H9 (cell line): ENCODE data around the gene PPFIA4. TPM values are rescaled to one million over a fixed set of nuclear protein-coding genes. Genes with fewer than 3 reads are reported as not detected.

Experiments
- DNase-seq: peaks from one replicate; pipeline ENCODE4 v3.0.0-alpha.2; 2017
- H2AFZ ChIP-seq: one replicate; pipeline ENCODE4 v1.6.1; 2013; ENCODE audit warnings: mild to moderate bottlenecking, low read length, control low read depth, moderate library complexity
- H2AK5ac ChIP-seq: 2 replicates; pipeline ENCODE4 v1.6.1; 2013; ENCODE audit warnings: low read length, control low read depth, mixed read lengths; ENCODE audit not compliant: insufficient read length
- H2BK120ac ChIP-seq: one replicate; pipeline ENCODE4 v1.6.1; 2013; ENCODE audit warnings: low read depth, mild to moderate bottlenecking, low read length, control low read depth, inconsistent platforms; ENCODE audit not compliant: poor library complexity, severe bottlenecking
- H2BK12ac ChIP-seq: 2 replicates; pipeline ENCODE4 v1.6.1; 2013; ENCODE audit warnings: low read length, control low read depth, mixed read lengths, low read depth; ENCODE audit not compliant: insufficient read length
- H2BK15ac ChIP-seq: 2 replicates; pipeline ENCODE4 v1.6.1; 2013; ENCODE audit warnings: low read depth, low read length, control low read depth
- H2BK20ac ChIP-seq: one replicate; pipeline ENCODE4 v1.6.1; 2013; ENCODE audit warnings: low read depth, mild to moderate bottlenecking, low read length, control low read depth, inconsistent platforms; ENCODE audit not compliant: poor library complexity, severe bottlenecking
- H2BK5ac ChIP-seq: 2 replicates; pipeline ENCODE4 v1.6.1; 2013; ENCODE audit warnings: low read length, control low read depth, mixed read lengths; ENCODE audit not compliant: insufficient read length
- H3K14ac ChIP-seq: 2 replicates; pipeline ENCODE4 v1.6.1; 2013; ENCODE audit warnings: low read length, control low read depth; ENCODE audit not compliant: insufficient read depth
- H3K18ac ChIP-seq: 2 replicates; pipeline ENCODE4 v1.6.1; 2013; ENCODE audit warnings: low read depth, mild to moderate bottlenecking, mixed read lengths, low read length, control low read depth; ENCODE audit not compliant: insufficient read length
- H3K23ac ChIP-seq: 2 replicates; pipeline ENCODE4 v1.6.1; 2013; ENCODE audit warnings: low read length, control low read depth, mixed read lengths, low read depth; ENCODE audit not compliant: insufficient read length
- H3K23me2 ChIP-seq: 2 replicates; pipeline ENCODE4 v1.6.1; 2013; ENCODE audit warnings: low read depth, mild to moderate bottlenecking, mixed read lengths, low read length, control low read depth; ENCODE audit not compliant: insufficient read length, poor library complexity, severe bottlenecking
- H3K27ac ChIP-seq: 2 replicates; pipeline ENCODE4 v1.5.1; 2013; ENCODE audit warnings: low read length, control low read depth, mixed read lengths, low read depth; ENCODE audit not compliant: insufficient read length
- H3K27me3 ChIP-seq: 2 replicates; pipeline ENCODE4 v1.6.1; 2013; ENCODE audit warnings: low read length, control low read depth, inconsistent platforms; ENCODE audit not compliant: insufficient read depth
- H3K4ac ChIP-seq: 2 replicates; pipeline ENCODE4 v1.6.1; 2013; ENCODE audit warnings: low read depth, mild to moderate bottlenecking, control low read depth, inconsistent platforms, low read length, moderate library complexity
- H3K4me1 ChIP-seq: 2 replicates; pipeline ENCODE4 v1.6.1; 2013; ENCODE audit warnings: low read length, control low read depth, inconsistent platforms; ENCODE audit not compliant: insufficient read depth
- H3K4me2 ChIP-seq: 2 replicates; pipeline ENCODE4 v1.6.1; 2013; ENCODE audit warnings: low read length, control low read depth, mixed read lengths; ENCODE audit not compliant: insufficient read length, insufficient read depth
- H3K56ac ChIP-seq: 2 replicates; pipeline ENCODE4 v1.6.1; 2013; ENCODE audit warnings: low read depth, mild to moderate bottlenecking, mixed read lengths, low read length, control low read depth; ENCODE audit not compliant: insufficient read length
- H3K79me1 ChIP-seq: 2 replicates; pipeline ENCODE4 v1.6.1; 2013; ENCODE audit warnings: low read depth, mild to moderate bottlenecking, moderate library complexity, low read length, control low read depth, inconsistent platforms; ENCODE audit not compliant: insufficient read depth, poor library complexity, severe bottlenecking
- H3K79me2 ChIP-seq: 2 replicates; pipeline ENCODE4 v1.6.1; 2013; ENCODE audit warnings: low read length, control low read depth, inconsistent platforms; ENCODE audit not compliant: insufficient read depth
- H3K9ac ChIP-seq: 2 replicates; pipeline ENCODE4 v1.6.1; 2013; ENCODE audit warnings: low read length, control low read depth, mixed read lengths; ENCODE audit not compliant: insufficient read length; ENCODE audit errors: extremely low read depth
- H3K9me3 ChIP-seq: one replicate; pipeline ENCODE4 v1.6.1; 2013; ENCODE audit warnings: low read depth, low read length, inconsistent platforms; ENCODE audit not compliant: control insufficient read depth
- H3T11ph ChIP-seq: one replicate; pipeline ENCODE4 v1.6.1; 2013; ENCODE audit warnings: mild to moderate bottlenecking, low read length, control low read depth, inconsistent platforms
- H4K20me1 ChIP-seq: one replicate; pipeline ENCODE4 v1.6.1; 2013; ENCODE audit not compliant: control insufficient read depth, insufficient read length, insufficient read depth
- H4K5ac ChIP-seq: 2 replicates; pipeline ENCODE4 v1.6.1; 2013; ENCODE audit warnings: low read depth, mild to moderate bottlenecking, mixed read lengths, low read length, control low read depth; ENCODE audit not compliant: insufficient read length
- H4K8ac ChIP-seq: replicated peaks from 2 replicates; pipeline ENCODE4 v1.6.1; 2013; ENCODE audit warnings: low read length, control low read depth, mixed read lengths, low read depth; ENCODE audit not compliant: insufficient read length
- H4K91ac ChIP-seq: 2 replicates; pipeline ENCODE4 v1.6.1; 2013; ENCODE audit warnings: low read depth, mild to moderate bottlenecking, moderate library complexity, mixed read lengths, low read length, control low read depth; ENCODE audit not compliant: insufficient read length
- H3K27ac Mint-ChIP-seq, 3 experiments: 2 replicates in 2 of 3; 3 replicates in 1 of 3; pipeline ENCODE4 v1.8.0; 2020 to 2021; ENCODE audit warnings: mixed read lengths in 3 of 3, mild to moderate bottlenecking in 1 of 3, moderate library complexity in 1 of 3
- H3K27me3 Mint-ChIP-seq: 2 replicates; pipeline ENCODE4 v1.8.0; 2021; ENCODE audit warnings: low read depth, mild to moderate bottlenecking, moderate library complexity, mixed read lengths
- H3K36me3 Mint-ChIP-seq, 3 experiments: 2 replicates in 2 of 3; 3 replicates in 1 of 3; pipeline ENCODE4 v1.8.0; 2020 to 2021; ENCODE audit warnings: low read depth in 3 of 3, mixed read lengths in 3 of 3; ENCODE audit not compliant: insufficient read depth in 1 of 3
- H3K4me1 Mint-ChIP-seq, 2 experiments: 2 replicates each; pipeline ENCODE4 v1.8.0; 2020; ENCODE audit warnings: mixed read lengths in 2 of 2
- H3K4me3 Mint-ChIP-seq, 2 experiments: 2 replicates in 1 of 2; 3 replicates in 1 of 2; pipeline ENCODE4 v1.8.0; 2020 to 2021; ENCODE audit warnings: mild to moderate bottlenecking in 2 of 2, mixed read lengths in 2 of 2, moderate library complexity in 1 of 2
- H3K9me3 Mint-ChIP-seq, 2 experiments: 2 replicates in 1 of 2; 3 replicates in 1 of 2; pipeline ENCODE4 v1.8.0; 2020; ENCODE audit warnings: mild to moderate bottlenecking in 2 of 2, mixed read lengths in 2 of 2, moderate library complexity in 1 of 2
- WGBS: extraction: QIAGEN DNeasy Blood & Tissue Kit; methylation state at CpG from one replicate; pipeline ENCODE4 v1.1.7; 2013; ENCODE audit warnings: missing lambda C conversion rate, low lambda C conversion rate, mixed read lengths; ENCODE audit not compliant: insufficient read length; ENCODE audit errors: extremely low coverage; 5-methylcytosine and 5-hydroxymethylcytosine counted together
- total RNA-seq: library from RNA; stranded (reverse); gene quantifications from 2 replicates; pipeline ENCODE4 v1.2.1, GENCODE V29; 2021
- TF ChIP-seq, protein P1 (sequence below): fragments of 200-600 bp; sonication (generic); conservative IDR thresholded peaks from 3 replicates; pipeline ENCODE4 v1.8.0; 2021; ENCODE audit warnings: antibody characterized with exemption, mild to moderate bottlenecking

Gene PPFIA4
- total RNA-seq, 1 experiment from 2014 or later: 3.9 TPM

DNA sequence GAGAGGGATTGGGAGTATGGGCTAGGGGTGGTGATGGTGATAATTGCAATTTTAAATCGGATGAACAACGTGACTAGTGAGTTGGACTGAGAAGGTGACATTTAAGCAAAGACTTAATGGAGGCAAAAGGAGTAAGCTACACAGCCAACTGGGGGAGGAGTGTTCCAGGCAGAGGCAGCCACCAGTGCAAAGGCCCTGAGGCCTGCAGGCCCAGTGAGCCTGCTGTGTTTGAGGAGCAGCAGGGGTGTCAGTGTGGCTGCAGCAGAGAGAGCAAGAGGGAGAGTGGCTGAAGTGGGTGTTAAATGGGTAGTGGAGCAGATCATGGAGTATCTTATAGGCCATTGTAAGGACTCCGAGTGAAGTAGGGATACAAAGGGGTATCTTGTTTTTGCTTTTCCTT is 40.7 kb downstream of the PPFIA4 start:
- H3K27me3 Mint-ChIP-seq: no peaks in the 10 kb centered on the region
- no peaks in the 10 kb centered on the region for H3K27me3 ChIP-seq
- no peak overlapping the region for H3K18ac ChIP-seq
- H3K79me2 ChIP-seq: no peaks in the 10 kb centered on the region
- H3K4me3 Mint-ChIP-seq: no peak overlapping the region
- no peak overlapping the region for H2BK120ac ChIP-seq
- no peaks in the 10 kb centered on the region for H4K20me1 ChIP-seq
- no peak overlapping the region for H2BK5ac ChIP-seq
- TF ChIP-seq, protein P1, sequence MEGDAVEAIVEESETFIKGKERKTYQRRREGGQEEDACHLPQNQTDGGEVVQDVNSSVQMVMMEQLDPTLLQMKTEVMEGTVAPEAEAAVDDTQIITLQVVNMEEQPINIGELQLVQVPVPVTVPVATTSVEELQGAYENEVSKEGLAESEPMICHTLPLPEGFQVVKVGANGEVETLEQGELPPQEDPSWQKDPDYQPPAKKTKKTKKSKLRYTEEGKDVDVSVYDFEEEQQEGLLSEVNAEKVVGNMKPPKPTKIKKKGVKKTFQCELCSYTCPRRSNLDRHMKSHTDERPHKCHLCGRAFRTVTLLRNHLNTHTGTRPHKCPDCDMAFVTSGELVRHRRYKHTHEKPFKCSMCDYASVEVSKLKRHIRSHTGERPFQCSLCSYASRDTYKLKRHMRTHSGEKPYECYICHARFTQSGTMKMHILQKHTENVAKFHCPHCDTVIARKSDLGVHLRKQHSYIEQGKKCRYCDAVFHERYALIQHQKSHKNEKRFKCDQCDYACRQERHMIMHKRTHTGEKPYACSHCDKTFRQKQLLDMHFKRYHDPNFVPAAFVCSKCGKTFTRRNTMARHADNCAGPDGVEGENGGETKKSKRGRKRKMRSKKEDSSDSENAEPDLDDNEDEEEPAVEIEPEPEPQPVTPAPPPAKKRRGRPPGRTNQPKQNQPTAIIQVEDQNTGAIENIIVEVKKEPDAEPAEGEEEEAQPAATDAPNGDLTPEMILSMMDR: no peak
- H3K9ac ChIP-seq: no peak overlapping the region
- H3K79me1 ChIP-seq: no peaks in the 10 kb centered on the region
- H4K8ac ChIP-seq: no peak overlapping the region
- H2BK20ac ChIP-seq: no peak overlapping the region
- no CpG with 5 or more reads among the region's 3 CpGs for WGBS
- H3K4me1 Mint-ChIP-seq: no peaks in the 10 kb centered on the region
- no peaks in the 10 kb centered on the region for H3K4me1 ChIP-seq
- no peak overlapping the region for H2BK12ac ChIP-seq
- H3K14ac ChIP-seq: no peak overlapping the region
- H3K9me3 Mint-ChIP-seq: no peaks in the 10 kb centered on the region
- no peak overlapping the region for H2AK5ac ChIP-seq
- no peak overlapping the region for H2AFZ ChIP-seq
- H3K27ac Mint-ChIP-seq: no peak overlapping the region; a peak in 1 of 7 replicates
- H3K4me2 ChIP-seq: no peak overlapping the region
- H3K23ac ChIP-seq: no peak overlapping the region
- H3K9me3 ChIP-seq: no peaks in the 10 kb centered on the region
- no peak overlapping the region for H2BK15ac ChIP-seq
- DNase-seq: no peak
- H3K4ac ChIP-seq: no peak overlapping the region
- no peaks in the 10 kb centered on the region for H3K23me2 ChIP-seq
- H3K56ac ChIP-seq: no peak overlapping the region
- H3K36me3 Mint-ChIP-seq: peaks cover 0 to 9% (median 9%) of the 10 kb centered on the region in 3 experiments; a peak in 5 of 7 replicates
- no peak overlapping the region for H4K5ac ChIP-seq
- H4K91ac ChIP-seq: no peak overlapping the region
- H3K27ac ChIP-seq: no peak overlapping the region
- no peak overlapping the region for H3T11ph ChIP-seq
